HG03354 (cell line): ENCODE data around the gene ADD2.

ENCODE experiments used
- ATAC-seq: cut with Tn5 transposase; IDR thresholded peaks from one replicate; pipeline ENCODE4 v1.9.1; 2021; ENCODE audit warnings: mild to moderate bottlenecking; ENCODE audit not compliant: unreplicated experiment, poor library complexity, severe bottlenecking

ADD2 gene

DNA sequence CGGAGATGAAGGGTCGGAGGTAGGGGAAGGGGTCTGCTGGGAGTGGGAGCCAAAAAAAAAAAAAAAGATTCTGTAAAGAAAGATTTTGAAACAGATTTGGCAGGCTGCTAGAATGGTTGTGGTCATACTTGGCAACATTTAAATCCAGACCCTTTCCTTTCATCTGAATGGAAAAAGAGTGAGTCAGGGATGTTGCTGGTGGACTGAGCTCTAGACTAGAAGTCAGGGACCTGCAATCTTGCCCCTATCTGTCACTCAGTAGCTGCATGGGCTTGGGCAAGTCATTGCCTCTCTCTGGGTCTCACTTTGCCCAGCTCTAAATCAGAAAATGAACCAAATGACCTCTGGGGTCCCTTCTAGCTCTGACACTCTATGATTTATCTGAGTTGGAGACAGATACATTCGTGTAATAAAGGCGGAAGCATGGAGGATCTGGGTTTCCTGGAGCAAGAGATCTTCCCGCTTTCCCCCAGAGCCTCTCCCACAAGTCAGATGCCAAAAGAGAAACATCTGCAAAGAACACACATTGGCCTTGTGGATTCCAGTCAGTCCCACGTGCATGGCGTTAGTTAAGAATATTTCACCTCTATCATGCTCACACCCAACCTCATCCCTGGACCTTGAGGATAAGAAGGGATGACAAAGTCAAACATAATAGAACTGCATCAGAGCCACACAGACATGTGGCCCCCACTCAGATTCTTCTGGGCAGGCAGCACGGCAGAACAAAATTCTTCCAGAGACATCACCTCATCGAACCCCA lies 58.5 kb downstream of the ADD2 start:
- no peak for ATAC-seq

DNA sequence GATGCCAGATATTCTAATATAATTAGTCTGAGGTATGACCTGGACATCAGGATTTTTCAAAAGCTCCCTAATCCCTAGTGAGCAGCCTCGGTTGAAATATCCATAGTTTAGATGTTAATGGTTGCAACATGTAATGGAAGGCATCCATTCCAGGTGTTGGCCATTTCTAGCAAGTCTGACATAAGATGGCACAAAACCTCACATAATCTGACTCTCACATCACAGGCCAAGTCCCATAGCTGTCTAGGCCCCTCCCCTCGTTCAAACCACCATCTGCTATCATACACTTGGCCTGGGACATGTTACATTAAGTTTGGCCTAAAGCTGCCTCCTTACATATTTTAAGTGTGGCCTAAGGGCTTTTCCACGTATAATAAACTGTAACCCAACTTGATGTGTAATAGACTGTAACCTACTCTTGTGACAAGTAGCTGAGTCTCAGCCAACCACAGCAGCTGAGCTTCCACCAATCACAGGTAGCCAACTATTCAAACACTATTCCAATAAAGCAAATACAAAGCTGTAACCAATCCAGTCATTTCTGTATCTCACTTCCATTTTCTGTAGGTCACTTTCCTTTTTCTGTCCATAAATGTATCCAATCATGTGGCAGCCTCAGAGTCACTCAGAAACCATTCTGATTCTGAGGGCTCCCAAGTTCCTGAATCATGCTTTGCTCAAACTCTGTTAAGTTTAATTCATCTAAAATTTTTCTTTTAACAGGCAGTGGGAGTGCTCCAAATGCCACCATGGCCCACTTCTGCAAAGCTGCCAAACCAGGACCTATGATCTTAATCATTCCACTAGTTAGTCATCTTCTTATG lies 59.4 kb downstream of the ADD2 start:
- no peak for ATAC-seq

DNA sequence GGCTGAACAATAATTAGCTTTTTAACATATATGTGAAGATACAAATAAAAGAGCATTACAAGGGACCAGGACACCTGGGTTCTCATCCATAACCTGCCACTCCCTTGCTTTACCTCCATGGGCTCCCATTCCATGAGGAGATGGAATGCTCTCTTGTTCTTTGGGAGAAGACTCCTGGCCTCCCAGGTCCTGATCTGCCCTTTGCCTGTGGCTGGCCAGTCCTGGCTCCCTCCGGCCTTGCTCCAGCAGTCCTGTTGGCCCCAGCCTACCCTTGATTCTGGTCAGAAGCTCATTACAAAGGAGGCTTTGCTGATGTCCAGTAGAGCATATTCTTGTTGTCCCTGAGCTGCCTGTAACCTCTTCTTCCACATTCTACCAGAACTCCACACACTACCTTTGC lies 60.3 kb downstream of the ADD2 start:
- no peak for ATAC-seq

DNA sequence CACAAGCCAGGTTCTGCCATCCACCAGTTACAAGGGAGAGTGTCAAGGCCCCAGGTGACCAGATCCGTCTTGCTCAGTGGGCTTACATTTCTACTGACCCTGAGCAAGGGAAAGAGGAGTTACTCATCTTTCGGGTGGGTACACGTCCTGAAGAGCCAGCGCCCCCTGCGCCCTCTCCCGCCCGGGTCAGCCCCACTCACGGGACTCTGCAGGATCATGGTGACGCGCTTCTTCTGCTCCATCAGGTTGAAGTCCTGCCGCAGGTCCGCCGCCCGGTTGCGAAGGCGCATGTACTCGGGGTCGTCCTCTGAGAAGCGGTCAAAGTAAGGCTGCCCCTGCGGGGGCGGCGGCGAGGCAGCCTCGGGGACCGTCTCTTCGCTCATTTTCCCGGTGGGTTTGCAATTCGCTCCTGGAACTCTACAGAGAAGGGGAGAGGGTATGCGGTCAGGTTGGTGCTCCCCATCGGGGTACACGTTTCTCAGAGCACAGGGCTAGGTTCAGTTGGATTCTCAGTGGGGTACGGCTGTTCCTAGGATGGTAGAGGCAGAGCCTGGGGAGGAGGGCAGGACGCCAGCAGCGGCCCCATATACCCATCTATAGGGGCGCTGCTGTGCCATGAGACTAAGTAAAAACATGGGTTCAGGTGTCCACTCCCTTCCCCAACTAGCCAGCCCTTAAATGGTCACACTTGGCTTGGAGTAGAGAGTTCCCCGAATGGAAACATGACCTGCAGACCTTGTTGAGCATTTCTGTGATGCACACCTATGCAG lies 61.8 kb downstream of the ADD2 start:
- no peak for ATAC-seq

DNA sequence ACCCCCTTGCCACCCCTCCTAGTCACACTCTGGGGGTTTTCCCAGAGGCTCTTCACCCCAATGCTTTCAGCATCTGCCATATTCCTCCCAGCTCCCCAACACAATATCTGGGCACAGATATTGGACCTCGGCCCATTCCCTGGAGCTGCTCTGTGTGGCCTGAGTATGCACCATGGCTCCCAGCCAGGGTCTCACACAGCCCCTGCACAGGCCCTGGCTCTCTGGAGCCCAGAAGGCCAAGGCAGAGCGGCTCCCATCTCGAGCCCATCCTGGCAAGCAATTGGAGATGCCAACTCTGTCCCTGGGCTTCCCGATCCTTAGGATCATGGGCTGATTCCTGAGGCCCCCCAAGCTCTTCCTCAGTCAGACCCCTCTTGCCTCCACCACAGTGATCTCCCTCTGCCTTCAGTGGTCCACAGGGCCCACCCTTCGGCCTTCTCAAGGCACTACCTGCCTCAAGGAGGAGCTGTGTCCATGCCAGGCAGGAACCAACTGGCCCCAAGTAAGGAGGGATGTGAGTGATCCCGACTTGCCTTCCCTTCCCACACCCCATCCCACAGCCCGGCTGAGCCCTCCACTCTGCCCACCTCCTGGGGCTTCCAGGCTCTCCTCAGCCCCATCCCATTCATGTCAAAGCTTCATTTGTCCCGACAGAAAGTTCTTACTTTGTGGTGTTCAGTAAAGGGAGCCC lies 62.7 kb downstream of the ADD2 start:
- ATAC-seq, result no peak

DNA sequence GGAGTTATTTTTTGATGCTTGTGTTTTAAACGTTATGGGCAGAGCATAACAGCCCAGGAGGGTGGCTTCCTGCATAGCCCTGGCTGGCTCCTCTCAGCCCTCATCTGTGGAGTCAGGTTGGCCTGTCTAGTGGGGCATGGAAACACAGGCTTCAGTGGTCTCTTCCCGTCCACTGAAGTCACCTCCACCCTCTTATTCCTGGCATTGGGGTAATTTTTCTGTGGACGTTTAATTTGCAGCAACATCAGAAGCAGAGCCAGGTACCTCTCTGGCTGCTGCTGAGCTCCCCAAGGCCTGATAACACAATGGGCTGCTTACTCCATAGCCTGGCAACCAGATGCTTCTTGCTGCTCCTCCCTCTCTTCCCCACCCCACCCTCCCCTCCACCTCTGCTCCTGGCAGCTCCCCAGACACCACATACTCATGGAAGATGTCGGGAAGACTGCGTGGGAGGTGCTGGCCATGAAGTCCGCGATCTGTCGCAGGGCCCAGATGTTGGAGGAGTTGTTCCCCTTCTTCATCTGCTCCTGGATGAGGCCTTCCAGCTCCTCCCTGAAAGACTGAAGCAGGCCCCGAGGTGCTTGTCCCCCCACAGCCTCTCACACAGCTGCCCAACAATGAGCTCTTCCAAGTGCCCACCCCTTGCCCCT lies 64.0 kb downstream of the ADD2 start:
- ATAC-seq, result no peak

DNA sequence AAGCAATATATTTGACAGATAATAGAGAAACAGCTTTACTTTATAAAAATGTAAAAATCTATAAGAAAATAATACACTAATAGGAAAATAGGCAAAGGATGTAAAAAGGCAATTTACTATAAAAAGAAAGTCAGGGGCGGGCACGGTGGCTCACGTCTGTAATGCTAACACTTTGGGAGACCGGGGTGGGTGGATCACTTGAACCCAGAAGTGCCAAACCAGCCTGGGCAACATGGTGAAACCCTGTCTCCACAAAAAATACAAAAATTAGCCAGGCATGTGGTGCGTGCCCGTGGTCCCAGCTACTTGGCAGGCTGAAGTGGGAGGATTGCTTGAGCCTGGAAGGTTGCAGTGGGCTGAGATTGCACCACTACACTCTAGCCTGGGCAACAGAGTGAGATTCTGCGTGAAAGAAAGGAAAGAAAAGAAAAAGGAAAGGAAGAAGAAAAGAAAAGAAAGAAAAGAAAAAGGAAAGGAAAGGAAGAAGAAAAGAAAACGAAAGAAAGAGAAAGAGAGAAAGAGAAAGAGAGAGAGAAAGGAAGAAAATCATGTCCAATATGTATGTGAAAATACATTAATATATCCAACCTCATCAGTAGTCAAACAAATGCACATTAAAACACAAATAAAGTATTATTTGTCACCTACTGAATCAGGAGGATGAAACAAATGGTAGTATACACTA lies 65.1 kb downstream of the ADD2 start:
- ATAC-seq, result no peak

DNA sequence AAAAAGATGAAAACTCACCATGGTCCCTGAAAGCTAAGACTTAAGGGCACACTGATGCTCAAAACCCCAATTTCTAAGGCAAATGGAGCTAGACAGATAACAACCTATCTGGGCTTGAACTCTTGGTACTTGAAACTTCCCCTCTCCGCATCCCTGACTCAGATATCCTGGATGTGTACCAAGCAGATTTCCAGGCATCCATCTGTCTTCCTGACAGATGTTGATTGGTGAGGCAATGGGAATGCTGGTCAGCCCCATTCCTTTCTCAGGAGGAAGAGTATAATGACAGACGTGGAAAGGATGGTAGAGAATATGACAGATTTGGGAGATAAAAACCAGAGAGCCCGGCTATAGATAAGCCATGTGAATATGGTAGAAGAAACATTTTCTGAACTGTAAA lies 69.2 kb downstream of the ADD2 start:
- no peak for ATAC-seq

DNA sequence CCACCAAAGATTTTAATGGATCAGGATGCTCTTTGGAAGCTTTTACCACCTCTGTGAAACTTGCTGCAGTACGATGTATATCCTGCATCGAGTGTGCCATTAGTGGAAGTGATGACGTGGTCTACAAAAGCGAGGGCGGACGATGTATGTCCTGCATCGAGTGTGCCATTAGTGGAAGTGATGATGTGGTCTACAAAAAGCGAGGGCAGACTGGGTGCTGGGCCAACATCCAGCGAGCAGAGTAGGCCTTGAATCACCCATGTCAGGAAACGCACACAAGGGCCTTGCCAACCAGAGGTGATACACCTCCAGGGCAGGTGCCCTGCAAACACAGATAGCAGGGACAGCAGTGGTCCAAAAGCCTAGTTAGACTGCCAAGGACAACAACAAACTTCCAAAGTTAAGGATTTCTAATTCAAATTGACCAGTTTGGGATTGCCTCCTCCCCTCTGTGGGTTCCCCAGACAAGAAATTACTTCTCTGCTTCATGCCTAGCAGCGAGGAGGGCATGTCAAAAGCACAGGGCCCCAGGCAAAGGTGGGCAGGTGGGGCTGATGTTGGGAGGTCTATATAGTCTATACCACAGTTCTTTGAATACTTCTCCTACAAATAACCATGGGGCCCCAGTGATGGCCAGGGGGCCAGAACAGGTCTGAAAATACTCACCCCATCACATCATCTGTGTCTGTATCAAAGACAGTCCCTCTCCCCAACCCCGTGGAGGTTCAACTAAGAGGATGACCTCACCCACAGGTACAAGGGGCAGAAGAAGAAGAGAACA lies 70.2 kb downstream of the ADD2 start:
- no peak for ATAC-seq

DNA sequence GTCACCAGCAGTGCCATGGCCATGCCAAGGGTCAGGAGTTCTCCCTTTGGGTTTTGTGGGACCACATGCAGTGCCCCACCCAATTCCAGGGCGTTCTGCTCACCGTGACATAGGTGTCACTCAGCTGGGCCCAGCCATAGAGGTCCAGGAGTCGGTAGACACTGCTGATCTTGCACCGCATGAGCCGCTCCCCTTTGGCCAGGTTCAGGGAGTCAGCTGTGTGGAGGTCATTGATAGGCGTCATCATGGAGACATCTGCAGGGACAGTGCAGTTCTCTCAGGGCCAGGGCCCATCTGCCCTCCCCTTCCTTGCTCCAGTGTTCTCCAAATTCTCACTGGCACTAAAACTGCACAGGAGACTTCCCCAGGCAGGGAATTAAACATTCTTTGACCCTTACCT lies 71.9 kb downstream of the ADD2 start:
- ATAC-seq, result no peak

DNA sequence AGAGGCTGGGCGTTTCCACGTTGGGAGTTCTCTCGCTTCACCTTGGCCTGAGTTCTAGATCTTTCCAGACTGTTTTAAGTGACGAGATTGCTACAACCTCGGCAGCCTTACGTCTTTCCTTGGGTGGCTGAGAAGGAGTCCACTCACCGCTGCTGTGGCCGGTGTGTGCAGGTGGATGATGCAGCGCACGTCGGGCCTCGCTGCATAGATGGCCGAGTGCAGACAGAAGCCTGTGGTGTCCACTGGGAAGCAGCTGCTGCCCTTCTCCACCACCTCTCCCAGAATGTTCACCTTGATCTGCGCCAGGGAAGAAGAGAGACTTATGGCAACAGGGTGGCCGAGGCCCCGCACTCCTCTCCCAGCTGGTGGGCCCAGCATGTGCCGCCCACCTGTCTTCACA lies 75.7 kb downstream of the ADD2 start:
- no peak for ATAC-seq

DNA sequence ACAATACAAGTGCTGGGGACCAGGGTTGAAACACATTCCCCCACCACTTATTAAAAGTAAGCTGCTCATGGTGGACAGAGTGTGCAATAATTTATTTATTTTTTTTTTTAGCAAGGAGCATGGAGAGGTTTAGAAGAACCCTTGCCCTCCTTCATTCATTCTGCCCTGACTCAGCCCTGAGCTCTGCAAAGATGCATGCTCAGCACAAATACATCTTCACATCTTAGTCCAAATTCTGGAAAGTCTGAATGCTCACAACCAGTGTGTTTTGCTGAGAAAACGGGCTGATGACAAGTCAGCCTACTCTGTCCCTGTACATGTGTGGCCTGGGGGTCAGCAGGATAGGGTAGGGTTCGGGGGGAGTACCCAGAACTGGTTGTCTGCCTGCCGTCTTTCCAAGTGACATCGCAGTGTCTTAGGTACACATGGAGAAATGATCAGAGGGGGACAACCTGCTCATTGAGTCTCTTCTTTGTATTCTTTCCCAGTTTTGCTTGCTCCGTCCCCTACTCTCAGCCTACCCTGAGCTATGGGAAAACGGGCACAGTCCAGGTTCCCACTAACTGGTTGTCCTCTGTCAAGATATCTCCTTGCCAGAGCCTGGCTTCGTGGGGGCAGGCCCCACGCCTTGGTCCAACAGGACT lies 76.4 kb downstream of the ADD2 start:
- no peak for ATAC-seq

DNA sequence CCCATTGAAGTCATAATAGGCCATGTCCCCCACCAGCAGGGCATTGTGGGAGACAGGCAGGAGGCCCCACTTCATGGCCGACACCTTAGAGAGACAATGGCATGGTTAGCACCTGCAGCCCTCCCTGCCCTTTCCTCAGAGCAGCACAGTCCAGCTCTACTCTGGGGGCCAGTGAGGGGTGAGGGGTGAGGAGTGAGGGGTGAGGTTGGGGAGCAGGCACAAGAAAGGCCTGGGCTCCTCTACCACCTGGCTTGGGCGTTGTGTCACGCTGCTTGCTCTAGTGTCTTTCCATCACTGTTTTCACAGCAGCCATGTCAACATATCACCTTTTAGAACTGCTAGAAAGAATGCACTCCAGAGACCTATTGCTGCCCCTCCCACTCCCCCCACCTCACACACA lies 77.2 kb downstream of the ADD2 start:
- ATAC-seq, result no peak

DNA sequence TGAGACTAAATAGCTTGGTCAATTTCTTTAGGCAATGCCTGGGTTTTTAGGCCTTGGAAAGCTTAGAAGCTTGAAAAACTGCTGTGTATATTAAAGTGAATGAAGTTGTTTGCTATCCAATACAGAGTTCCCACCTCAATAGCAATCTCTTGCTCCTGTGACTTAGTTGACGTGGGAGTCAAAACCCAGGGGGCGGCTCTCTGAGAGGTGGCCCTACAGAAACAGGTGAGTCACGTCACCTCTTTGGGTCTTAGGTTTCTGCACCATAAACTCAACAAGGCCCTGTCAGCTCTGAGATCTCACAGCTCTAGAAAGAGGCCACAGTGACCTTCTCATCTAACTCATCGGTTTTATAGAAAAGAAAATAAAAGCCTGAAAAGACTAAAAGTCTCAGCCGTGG lies 79.6 kb downstream of the ADD2 start:
- ATAC-seq, result no peak

DNA sequence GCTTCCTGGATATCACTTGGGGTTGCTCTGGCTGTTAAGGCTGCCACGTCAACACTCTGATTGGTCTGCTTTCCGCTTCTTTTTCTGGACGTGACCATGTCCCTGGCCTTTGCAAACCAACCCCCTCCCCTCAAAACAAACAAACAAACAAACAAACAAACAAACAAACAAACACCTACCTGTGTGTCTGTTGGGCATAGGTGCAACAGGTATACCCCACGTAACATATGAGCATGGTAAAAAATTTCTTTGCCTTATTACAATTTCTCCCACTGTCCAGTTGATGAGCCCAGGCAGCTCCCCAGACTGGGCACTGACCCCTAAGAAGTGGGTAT lies 80.6 kb downstream of the ADD2 start:
- no peak for ATAC-seq

DNA sequence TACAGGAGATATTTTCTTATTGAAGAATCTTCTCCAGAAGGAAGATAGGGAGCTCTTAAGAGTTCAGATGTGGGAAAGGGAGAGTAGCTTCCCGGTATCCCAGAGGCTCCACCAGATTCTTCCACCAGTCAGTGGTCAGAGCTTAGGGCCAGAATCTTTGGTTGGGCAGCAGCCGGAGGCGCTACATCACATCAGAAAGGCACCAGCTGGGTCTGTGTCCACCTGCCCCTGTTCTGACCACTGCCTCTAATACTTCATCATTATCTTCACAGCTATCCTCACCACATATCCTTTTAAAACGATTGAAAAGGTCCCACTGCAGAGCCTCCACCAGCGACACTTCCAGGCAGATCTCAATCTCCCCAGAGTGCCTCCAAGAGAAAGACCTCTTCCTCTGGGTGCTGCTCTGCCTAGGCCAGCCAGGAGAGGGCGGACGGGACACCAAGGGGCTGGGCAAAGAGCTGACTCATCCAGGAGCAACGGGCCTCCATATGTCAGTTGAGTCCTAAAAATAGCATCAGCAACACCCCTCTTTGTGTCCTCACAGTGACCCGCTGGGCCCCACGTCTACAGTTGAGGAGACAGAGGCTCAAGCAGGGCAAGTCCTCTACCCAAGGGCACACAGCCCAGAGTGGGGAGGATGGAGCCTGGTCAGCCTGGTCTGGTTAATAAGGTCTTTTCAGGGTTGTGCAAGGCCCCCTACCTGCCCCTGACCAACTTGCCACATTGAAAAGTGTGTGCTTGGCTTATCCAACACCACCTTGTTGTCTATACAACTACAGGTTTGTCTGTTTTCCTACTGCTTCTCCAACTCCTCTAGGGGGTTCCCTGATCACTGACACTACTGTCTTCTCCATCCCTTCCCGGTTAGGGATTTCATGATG lies 81.2 kb downstream of the ADD2 start:
- ATAC-seq, result peak; percentile 72

DNA sequence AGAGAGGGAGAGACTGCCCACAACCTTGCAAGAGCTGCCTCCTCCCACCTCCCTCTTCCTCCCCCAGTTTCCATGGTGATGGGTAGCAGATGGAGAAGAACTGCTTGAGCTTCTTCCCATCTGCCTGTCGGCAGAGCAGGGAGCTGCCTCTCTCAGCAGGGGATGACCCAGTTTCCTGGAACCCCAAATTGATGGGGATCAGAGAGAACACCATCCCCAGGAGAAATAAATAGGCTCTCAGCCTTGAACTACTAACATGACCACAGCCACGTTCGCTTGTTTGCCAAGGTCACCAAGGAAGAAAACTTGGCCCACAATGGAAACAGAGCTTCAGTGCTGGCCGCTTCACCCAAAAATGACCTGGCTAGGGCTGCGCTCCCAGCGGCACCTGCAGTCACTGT lies 82.2 kb downstream of the ADD2 start:
- no peak for ATAC-seq
